GM18870 (cell line): ENCODE data around the gene PSMG1.

Source experiments
- ATAC-seq: cut with Tn5 transposase; IDR thresholded peaks from one replicate; pipeline ENCODE4 v1.9.1; 2021; ENCODE audit warnings: moderate library complexity; ENCODE audit not compliant: unreplicated experiment

PSMG1 gene

DNA sequence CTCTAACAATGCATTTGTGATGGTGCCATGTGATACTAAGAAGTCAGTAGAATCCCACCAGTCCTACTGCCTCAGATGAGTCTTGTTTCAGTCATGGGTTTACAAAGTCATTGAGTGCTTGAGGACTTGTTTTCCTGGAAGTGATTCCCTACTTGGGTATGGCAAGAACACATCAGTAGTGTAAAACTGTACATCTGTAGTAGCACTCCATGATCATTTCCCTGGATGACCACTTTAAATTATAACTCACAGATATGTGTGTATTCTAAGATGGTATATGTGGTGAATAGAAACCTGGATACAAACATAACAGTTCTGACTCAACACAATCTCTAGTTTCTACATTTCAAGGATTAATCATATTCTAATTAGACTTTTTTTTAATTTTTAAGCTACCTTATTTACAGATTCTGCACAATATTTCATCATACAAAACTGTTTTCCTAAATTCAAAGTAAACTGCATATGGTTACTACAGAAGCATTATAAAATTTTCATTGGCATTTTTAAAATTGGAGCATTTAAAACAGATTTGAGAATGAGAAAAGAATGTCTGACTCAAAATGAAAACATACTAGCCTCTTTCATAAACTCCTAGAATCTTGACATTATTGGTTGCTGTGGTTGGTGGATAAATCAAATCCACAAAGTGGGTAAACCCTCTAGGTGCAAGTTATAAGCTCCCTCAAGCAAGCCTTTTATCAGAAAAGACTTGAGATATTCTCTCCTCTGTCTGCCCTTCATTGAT is 6.8 kb upstream of the PSMG1 start:
- no peak for ATAC-seq

GRCh38 chr21:39188521-39189139 is 5.4 kb upstream of the PSMG1 start:
- ATAC-seq: no peak

- ATAC-seq: no peak
Observed at GRCh38 chr21:39187141-39187540, 3.9 kb upstream of the PSMG1 start.

DNA sequence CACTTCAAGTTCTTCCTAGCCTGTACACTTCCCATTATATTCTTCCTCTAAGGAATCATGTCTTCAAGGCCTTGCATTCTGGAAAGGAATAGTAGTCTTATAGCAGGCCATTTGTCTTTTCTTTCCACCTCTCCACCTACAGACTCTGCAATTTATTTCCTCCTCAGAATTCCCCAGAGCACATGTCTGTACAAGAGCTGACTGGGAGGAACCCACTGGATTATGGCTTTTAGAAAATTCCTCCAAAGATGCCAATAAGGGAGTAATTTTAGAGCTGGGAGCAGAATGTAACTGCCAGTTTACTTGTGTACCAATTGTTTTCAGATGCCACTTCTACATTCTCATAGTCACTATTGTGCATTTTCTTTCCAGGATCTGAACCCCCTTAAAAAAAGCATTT is 3.4 kb upstream of the PSMG1 start:
- ATAC-seq: no peak

DNA sequence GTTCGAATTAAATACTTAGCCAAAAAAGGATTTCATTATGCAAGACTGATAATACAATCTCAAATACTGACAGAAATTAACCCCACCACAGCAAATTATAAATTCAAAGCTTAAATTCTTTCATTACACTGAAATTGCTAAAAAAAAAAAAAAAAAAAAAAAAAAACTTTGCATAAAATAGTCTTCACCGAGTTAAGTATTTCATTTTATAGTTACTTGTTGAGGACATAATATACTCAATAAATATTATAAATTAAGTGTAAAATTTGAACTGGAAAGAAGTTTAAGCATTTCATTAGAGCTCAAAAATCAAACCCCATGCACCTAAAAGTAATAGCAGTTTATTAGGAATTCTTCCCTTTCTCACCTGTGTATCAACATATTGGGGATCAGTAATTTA is 1.9 kb upstream of the PSMG1 start:
- no peak for ATAC-seq

- ATAC-seq: no peak
Observed at GRCh38 chr21:39184050-39184980, 1.1 kb upstream of the PSMG1 start.

GRCh38 chr21:39182484-39183271 is 573 bp downstream of the PSMG1 start:
- ATAC-seq: peak; percentile 25

GRCh38 chr21:39182016-39182415 is 1.2 kb downstream of the PSMG1 start:
- no peak for ATAC-seq

GRCh38 chr21:39181205-39181818 is 1.9 kb downstream of the PSMG1 start:
- no peak for ATAC-seq

DNA sequence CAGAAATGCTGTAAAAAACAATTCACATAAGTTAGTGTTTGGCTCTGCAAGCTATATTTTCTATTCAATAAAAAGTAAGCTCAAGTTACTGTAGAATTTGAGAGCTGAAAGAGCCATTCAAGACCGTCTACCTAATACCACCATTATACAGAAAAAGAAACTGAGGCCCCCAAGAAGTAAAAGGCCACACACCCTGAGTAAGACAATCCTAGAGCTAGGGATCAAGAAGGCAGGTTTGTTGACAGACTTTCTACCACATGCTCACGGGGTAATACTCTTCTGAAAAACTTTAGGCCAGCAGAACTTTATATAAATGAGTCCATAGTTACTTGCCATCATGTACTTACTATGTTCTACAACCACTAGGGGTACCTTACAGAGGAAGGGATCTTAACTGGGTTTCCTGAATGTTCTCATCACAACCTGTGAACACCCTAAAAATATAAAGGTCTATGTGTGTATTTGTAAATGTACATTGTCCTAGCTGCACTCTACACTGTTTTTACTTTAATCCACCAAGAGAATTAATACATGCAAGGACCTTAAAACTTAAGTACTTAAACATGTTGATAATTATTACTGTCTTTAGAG is 2.7 kb downstream of the PSMG1 start:
- no peak for ATAC-seq

DNA sequence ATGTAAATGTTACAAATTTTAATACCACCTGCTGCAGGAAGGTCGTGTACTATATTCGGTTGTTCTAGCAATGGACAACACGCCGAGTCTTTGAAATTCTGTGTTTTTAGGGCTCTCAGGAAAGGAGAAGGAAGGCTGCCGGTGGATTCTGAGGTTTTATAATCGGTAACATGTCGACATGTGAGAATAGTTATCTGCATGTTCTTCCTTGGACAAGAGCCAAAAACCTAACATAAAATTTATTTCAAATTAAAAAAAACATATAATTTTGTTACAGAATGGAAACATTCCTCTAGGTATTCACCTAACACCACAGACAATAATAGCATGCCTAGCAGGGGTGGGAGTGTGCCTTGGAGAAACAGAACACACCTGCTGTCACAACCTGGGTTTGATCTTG is 4.8 kb downstream of the PSMG1 start:
- no peak for ATAC-seq

DNA sequence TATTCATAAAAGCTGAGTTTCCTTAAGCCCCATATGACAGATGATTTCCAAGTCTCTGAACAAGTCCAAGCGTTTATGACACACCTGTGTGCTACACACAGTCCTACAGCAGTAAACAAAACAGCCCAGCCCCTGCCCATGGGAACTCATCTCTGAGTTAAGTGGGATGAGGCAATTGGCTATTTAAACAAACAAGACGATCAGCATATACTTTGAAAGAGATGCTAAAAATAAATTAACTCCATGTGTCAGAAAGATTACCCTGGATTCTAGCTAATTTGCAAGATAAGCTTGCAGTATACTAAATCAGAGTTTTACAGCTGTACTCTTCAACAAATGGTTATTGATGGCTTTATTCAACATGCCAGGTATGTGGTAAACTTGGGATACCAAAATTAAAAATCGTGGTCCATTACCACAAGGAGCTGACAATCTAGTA is 7.0 kb downstream of the PSMG1 start:
- ATAC-seq: no peak

GRCh38 chr21:39175665-39176064 is 7.6 kb downstream of the PSMG1 start:
- no peak for ATAC-seq

DNA sequence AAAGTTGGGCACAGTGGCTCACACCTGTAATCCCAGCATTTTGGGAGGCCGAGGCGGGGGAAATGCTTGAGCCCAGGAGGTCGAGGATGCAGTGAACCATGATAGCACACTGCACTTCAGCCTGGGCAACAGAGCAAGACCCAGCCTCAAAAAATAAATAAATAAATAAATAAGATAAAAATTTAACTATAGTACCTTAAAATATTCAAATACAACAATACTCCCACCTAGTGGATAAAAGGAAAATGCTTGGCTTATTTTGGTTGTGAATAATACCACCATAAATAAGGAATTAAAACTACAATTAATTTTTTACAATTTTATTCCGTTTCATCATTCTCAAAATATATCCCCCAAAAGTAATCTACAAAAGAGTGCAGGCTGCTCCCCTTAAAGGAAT is 8.1 kb downstream of the PSMG1 start:
- no peak for ATAC-seq

- no peak for ATAC-seq
Observed at GRCh38 chr21:39173716-39174680, 9.3 kb downstream of the PSMG1 start.

DNA sequence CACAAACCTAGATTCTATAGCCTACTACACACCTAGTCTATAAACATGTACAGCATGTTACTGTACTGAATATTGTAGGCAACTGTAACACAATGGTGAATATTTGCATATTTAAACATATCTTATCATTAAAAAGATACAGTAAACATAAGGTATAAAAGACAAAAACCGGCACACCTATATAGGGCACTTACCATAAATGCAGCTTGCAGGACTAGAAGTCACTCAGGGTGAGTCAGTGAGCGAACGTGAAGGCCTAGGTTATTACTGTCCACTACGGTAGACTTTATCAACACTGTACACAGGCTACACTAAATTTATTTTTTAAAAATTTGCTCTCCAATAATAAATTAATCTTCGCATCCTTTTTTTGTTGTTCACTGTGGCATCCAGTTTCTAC is 13.3 kb downstream of the PSMG1 start:
- ATAC-seq: no peak

- ATAC-seq: no peak
Observed at GRCh38 chr21:39168800-39169199, 14.5 kb downstream of the PSMG1 start.

GRCh38 chr21:39164523-39164922 is 18.7 kb downstream of the PSMG1 start:
- no peak for ATAC-seq

DNA sequence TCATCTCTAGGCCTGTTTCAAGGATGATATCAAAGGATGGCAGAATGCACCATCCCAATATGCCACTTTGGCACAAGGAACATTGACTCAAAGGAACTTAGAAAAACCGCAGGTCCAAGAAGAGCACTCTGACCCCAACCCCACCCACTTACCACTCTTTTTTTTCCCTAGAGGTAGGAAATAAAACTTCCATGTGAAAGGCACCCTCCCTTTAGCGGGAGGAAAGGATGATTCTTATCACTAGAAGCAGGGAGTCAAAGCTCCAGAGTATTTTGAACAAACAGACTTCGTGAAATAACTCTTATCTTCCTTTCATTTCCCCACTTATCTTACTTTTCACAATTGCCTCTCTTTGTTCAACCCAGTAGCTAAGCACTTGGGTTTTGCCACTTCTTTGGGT is 22.2 kb downstream of the PSMG1 start:
- no peak for ATAC-seq
